WTC11 (cell line): ENCODE measurements around the gene RRAGA.

ENCODE experiments used
- ATF1 ChIP-seq: sonication (generic); formaldehyde crosslinking; IDR thresholded peaks from 2 replicates; pipeline ENCODE4 v1.8.1; 2023; ENCODE audit warnings: mild to moderate bottlenecking, moderate library complexity, missing genetic modification reagents
- CREM ChIP-seq: sonication (generic); formaldehyde crosslinking; IDR thresholded peaks from 2 replicates; pipeline ENCODE4 v1.8.1; 2022; ENCODE audit warnings: mild to moderate bottlenecking, missing genetic modification reagents, moderate library complexity
- MAX ChIP-seq: sonication (generic); formaldehyde crosslinking; IDR thresholded peaks from 2 replicates; pipeline ENCODE4 v1.8.0; 2022; ENCODE audit warnings: mild to moderate bottlenecking, missing genetic modification reagents
- SMAD4 ChIP-seq: sonication (generic); formaldehyde crosslinking; IDR thresholded peaks from 2 replicates; pipeline ENCODE4 v1.8.0; 2022; ENCODE audit warnings: mild to moderate bottlenecking, missing genetic modification reagents
- SOX15 ChIP-seq: fragments of 250-450 bp; sonication (Bioruptor Pico); IDR thresholded peaks from 2 replicates; pipeline ENCODE4 v1.9.0; 2021; ENCODE audit warnings: mild to moderate bottlenecking
- TP53 ChIP-seq: sonication (generic); formaldehyde crosslinking; IDR thresholded peaks from 2 replicates; pipeline ENCODE4 v1.8.1; 2023; ENCODE audit warnings: mild to moderate bottlenecking, missing genetic modification reagents
- ZMAT4 ChIP-seq: fragments of 250-450 bp; sonication (Bioruptor Pico); IDR thresholded peaks from 2 replicates; pipeline ENCODE4 v1.9.0; 2021; ENCODE audit warnings: mild to moderate bottlenecking
- ZNF232 ChIP-seq: sonication (generic); formaldehyde crosslinking; IDR thresholded peaks from 2 replicates; pipeline ENCODE4 v1.8.0; 2022; ENCODE audit warnings: mild to moderate bottlenecking, missing genetic modification reagents
- ZNF263 ChIP-seq: sonication (generic); formaldehyde crosslinking; IDR thresholded peaks from 2 replicates; pipeline ENCODE4 v1.8.1; 2022; ENCODE audit warnings: low read depth, mild to moderate bottlenecking, moderate library complexity, missing genetic modification reagents
- TF ChIP-seq, protein P1 (sequence below): fragments of 200-600 bp; IDR thresholded peaks from 2 replicates; pipeline ENCODE4 v1.8.0; 2022; ENCODE audit warnings: antibody characterized with exemption
- TF ChIP-seq, protein P2 (sequence below): sonication (generic); formaldehyde crosslinking; IDR thresholded peaks from 2 replicates; pipeline ENCODE4 v1.8.1; 2023; ENCODE audit warnings: mild to moderate bottlenecking, missing genetic modification reagents, moderate library complexity
- TF ChIP-seq, protein P3 (sequence below): sonication (generic); formaldehyde crosslinking; IDR thresholded peaks from 2 replicates; pipeline ENCODE4 v1.8.1; 2023; ENCODE audit warnings: mild to moderate bottlenecking, missing genetic modification reagents, borderline replicate concordance
- TF ChIP-seq, protein P4 (sequence below): sonication (generic); formaldehyde crosslinking; IDR thresholded peaks from 2 replicates; pipeline ENCODE4 v1.8.0; 2022; ENCODE audit warnings: missing genetic modification reagents
- TF ChIP-seq, protein P5 (sequence below): sonication (generic); formaldehyde crosslinking; IDR thresholded peaks from 2 replicates; pipeline ENCODE4 v1.8.1; 2022; ENCODE audit warnings: missing genetic modification reagents, borderline replicate concordance

GRCh38 chr9:19018201-19018600, 31.0 kb upstream of the RRAGA start:
- TF ChIP-seq ZMAT4 (CRISPR knock-in tag), result no peak
- TF ChIP-seq, protein P1, sequence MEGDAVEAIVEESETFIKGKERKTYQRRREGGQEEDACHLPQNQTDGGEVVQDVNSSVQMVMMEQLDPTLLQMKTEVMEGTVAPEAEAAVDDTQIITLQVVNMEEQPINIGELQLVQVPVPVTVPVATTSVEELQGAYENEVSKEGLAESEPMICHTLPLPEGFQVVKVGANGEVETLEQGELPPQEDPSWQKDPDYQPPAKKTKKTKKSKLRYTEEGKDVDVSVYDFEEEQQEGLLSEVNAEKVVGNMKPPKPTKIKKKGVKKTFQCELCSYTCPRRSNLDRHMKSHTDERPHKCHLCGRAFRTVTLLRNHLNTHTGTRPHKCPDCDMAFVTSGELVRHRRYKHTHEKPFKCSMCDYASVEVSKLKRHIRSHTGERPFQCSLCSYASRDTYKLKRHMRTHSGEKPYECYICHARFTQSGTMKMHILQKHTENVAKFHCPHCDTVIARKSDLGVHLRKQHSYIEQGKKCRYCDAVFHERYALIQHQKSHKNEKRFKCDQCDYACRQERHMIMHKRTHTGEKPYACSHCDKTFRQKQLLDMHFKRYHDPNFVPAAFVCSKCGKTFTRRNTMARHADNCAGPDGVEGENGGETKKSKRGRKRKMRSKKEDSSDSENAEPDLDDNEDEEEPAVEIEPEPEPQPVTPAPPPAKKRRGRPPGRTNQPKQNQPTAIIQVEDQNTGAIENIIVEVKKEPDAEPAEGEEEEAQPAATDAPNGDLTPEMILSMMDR, result no peak
- no peak for TF ChIP-seq ZNF232 (CRISPR knock-in tag)
- no peak for TF ChIP-seq TP53 (CRISPR knock-in tag)
- TF ChIP-seq, protein P2, sequence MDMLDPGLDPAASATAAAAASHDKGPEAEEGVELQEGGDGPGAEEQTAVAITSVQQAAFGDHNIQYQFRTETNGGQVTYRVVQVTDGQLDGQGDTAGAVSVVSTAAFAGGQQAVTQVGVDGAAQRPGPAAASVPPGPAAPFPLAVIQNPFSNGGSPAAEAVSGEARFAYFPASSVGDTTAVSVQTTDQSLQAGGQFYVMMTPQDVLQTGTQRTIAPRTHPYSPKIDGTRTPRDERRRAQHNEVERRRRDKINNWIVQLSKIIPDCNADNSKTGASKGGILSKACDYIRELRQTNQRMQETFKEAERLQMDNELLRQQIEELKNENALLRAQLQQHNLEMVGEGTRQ (CRISPR knock-in tag), result no peak
- no peak for TF ChIP-seq SMAD4 (CRISPR knock-in tag)
- no peak for TF ChIP-seq CREM (CRISPR knock-in tag)
- no peak for TF ChIP-seq MAX (CRISPR knock-in tag)
- TF ChIP-seq, protein P3, sequence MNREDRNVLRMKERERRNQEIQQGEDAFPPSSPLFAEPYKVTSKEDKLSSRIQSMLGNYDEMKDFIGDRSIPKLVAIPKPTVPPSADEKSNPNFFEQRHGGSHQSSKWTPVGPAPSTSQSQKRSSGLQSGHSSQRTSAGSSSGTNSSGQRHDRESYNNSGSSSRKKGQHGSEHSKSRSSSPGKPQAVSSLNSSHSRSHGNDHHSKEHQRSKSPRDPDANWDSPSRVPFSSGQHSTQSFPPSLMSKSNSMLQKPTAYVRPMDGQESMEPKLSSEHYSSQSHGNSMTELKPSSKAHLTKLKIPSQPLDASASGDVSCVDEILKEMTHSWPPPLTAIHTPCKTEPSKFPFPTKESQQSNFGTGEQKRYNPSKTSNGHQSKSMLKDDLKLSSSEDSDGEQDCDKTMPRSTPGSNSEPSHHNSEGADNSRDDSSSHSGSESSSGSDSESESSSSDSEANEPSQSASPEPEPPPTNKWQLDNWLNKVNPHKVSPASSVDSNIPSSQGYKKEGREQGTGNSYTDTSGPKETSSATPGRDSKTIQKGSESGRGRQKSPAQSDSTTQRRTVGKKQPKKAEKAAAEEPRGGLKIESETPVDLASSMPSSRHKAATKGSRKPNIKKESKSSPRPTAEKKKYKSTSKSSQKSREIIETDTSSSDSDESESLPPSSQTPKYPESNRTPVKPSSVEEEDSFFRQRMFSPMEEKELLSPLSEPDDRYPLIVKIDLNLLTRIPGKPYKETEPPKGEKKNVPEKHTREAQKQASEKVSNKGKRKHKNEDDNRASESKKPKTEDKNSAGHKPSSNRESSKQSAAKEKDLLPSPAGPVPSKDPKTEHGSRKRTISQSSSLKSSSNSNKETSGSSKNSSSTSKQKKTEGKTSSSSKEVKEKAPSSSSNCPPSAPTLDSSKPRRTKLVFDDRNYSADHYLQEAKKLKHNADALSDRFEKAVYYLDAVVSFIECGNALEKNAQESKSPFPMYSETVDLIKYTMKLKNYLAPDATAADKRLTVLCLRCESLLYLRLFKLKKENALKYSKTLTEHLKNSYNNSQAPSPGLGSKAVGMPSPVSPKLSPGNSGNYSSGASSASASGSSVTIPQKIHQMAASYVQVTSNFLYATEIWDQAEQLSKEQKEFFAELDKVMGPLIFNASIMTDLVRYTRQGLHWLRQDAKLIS, result no peak
- no peak for TF ChIP-seq SOX15 (CRISPR knock-in tag)
- no peak for TF ChIP-seq ZNF263 (CRISPR knock-in tag)
- TF ChIP-seq, protein P4, sequence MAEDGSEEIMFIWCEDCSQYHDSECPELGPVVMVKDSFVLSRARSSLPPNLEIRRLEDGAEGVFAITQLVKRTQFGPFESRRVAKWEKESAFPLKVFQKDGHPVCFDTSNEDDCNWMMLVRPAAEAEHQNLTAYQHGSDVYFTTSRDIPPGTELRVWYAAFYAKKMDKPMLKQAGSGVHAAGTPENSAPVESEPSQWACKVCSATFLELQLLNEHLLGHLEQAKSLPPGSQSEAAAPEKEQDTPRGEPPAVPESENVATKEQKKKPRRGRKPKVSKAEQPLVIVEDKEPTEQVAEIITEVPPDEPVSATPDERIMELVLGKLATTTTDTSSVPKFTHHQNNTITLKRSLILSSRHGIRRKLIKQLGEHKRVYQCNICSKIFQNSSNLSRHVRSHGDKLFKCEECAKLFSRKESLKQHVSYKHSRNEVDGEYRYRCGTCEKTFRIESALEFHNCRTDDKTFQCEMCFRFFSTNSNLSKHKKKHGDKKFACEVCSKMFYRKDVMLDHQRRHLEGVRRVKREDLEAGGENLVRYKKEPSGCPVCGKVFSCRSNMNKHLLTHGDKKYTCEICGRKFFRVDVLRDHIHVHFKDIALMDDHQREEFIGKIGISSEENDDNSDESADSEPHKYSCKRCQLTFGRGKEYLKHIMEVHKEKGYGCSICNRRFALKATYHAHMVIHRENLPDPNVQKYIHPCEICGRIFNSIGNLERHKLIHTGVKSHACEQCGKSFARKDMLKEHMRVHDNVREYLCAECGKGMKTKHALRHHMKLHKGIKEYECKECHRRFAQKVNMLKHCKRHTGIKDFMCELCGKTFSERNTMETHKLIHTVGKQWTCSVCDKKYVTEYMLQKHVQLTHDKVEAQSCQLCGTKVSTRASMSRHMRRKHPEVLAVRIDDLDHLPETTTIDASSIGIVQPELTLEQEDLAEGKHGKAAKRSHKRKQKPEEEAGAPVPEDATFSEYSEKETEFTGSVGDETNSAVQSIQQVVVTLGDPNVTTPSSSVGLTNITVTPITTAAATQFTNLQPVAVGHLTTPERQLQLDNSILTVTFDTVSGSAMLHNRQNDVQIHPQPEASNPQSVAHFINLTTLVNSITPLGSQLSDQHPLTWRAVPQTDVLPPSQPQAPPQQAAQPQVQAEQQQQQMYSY (CRISPR knock-in tag), result no peak
- TF ChIP-seq, protein P5, sequence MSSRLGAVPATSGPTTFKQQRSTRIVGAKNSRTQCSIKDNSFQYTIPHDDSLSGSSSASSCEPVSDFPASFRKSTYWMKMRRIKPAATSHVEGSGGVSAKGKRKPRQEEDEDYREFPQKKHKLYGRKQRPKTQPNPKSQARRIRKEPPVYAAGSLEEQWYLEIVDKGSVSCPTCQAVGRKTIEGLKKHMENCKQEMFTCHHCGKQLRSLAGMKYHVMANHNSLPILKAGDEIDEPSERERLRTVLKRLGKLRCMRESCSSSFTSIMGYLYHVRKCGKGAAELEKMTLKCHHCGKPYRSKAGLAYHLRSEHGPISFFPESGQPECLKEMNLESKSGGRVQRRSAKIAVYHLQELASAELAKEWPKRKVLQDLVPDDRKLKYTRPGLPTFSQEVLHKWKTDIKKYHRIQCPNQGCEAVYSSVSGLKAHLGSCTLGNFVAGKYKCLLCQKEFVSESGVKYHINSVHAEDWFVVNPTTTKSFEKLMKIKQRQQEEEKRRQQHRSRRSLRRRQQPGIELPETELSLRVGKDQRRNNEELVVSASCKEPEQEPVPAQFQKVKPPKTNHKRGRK (CRISPR knock-in tag), result no peak
- TF ChIP-seq ATF1, result no peak
